Nephron (organoid): ENCODE measurements around the gene APOA1.

Experiments
- H3K27ac Mint-ChIP-seq, 3 experiments: 2 replicates each; pipeline ENCODE4 v1.8.0; 2020; ENCODE audit warnings: mixed read lengths in 3 of 3, mild to moderate bottlenecking in 2 of 3, moderate library complexity in 1 of 3
- H3K27me3 Mint-ChIP-seq: 2 replicates; pipeline ENCODE4 v1.8.0; 2021; ENCODE audit warnings: low read depth, mild to moderate bottlenecking, moderate library complexity, mixed read lengths
- H3K36me3 Mint-ChIP-seq: 2 replicates; pipeline ENCODE4 v1.8.0; 2020; ENCODE audit warnings: low read depth, mixed read lengths
- H3K4me1 Mint-ChIP-seq: 2 replicates; pipeline ENCODE4 v1.8.0; 2020; ENCODE audit warnings: mixed read lengths
- H3K4me3 Mint-ChIP-seq, 3 experiments: 2 replicates each; pipeline ENCODE4 v1.8.0; 2020; ENCODE audit warnings: mild to moderate bottlenecking in 3 of 3, mixed read lengths in 3 of 3, moderate library complexity in 2 of 3
- H3K9me3 Mint-ChIP-seq: 2 replicates; pipeline ENCODE4 v1.8.0; 2020; ENCODE audit warnings: mixed read lengths
- CTCF ChIP-seq, 3 experiments: fragments of 200-600 bp; sonication (generic); IDR thresholded peaks; one replicate each; pipeline ENCODE4 v1.5.0; 2021; ENCODE audit warnings: antibody characterized with exemption in 3 of 3; ENCODE audit not compliant: unreplicated experiment in 3 of 3

Gene APOA1

GRCh38 chr11:116862951-116863350 lies 25.5 kb upstream of the APOA1 start:
- no peak overlapping the region for H3K4me3 Mint-ChIP-seq
- peaks cover 76% of the 10 kb centered on the region for H3K36me3 Mint-ChIP-seq
- H3K27ac Mint-ChIP-seq, result no peak overlapping the region
- H3K27me3 Mint-ChIP-seq, result no peaks in the 10 kb centered on the region
- H3K4me1 Mint-ChIP-seq, result no peaks in the 10 kb centered on the region
- no peaks in the 10 kb centered on the region for H3K9me3 Mint-ChIP-seq
- TF ChIP-seq CTCF (IDR thresholded peaks at IDR 0.05; ENCODE audit: unreplicated experiment in 3 of 3), result no peak

- H3K4me1 Mint-ChIP-seq, result no peaks in the 10 kb centered on the region
- TF ChIP-seq CTCF (IDR thresholded peaks at IDR 0.05; ENCODE audit: unreplicated experiment in 3 of 3), result no peak
Measured at GRCh38 chr11:116862185-116862584, 24.8 kb upstream of the APOA1 start.

GRCh38 chr11:116861539-116861938 lies 24.1 kb upstream of the APOA1 start:
- no peak overlapping the region for H3K4me3 Mint-ChIP-seq

More at GRCh38 chr11:116862185-116862584, 24.8 kb upstream of the APOA1 start:
- H3K4me3 Mint-ChIP-seq, result no peak overlapping the region
- H3K36me3 Mint-ChIP-seq, result peaks cover 75% of the 10 kb centered on the region
- H3K27me3 Mint-ChIP-seq, result no peaks in the 10 kb centered on the region
- H3K9me3 Mint-ChIP-seq, result no peaks in the 10 kb centered on the region
- H3K27ac Mint-ChIP-seq, result no peak overlapping the region

GRCh38 chr11:116860303-116860702 lies 22.9 kb upstream of the APOA1 start:
- H3K27me3 Mint-ChIP-seq, result no peaks in the 10 kb centered on the region
- H3K36me3 Mint-ChIP-seq, result peaks cover 76% of the 10 kb centered on the region
- H3K27ac Mint-ChIP-seq, result no peak overlapping the region
- TF ChIP-seq CTCF (IDR thresholded peaks at IDR 0.05; ENCODE audit: unreplicated experiment in 3 of 3), result no peak
- no peaks in the 10 kb centered on the region for H3K9me3 Mint-ChIP-seq
- no peak overlapping the region for H3K4me3 Mint-ChIP-seq
- no peaks in the 10 kb centered on the region for H3K4me1 Mint-ChIP-seq

More at GRCh38 chr11:116861539-116861938, 24.1 kb upstream of the APOA1 start:
- H3K27ac Mint-ChIP-seq, result no peak overlapping the region
- H3K27me3 Mint-ChIP-seq, result no peaks in the 10 kb centered on the region
- no peaks in the 10 kb centered on the region for H3K9me3 Mint-ChIP-seq
- H3K36me3 Mint-ChIP-seq, result peaks cover 75% of the 10 kb centered on the region
- TF ChIP-seq CTCF (IDR thresholded peaks at IDR 0.05; ENCODE audit: unreplicated experiment in 3 of 3), result no peak
- no peaks in the 10 kb centered on the region for H3K4me1 Mint-ChIP-seq

GRCh38 chr11:116859175-116859574 lies 21.8 kb upstream of the APOA1 start:
- H3K36me3 Mint-ChIP-seq, result peaks cover 79% of the 10 kb centered on the region
- no peaks in the 10 kb centered on the region for H3K9me3 Mint-ChIP-seq
- H3K4me3 Mint-ChIP-seq, result no peak overlapping the region
- no peak for TF ChIP-seq CTCF (IDR thresholded peaks at IDR 0.05; ENCODE audit: unreplicated experiment in 3 of 3)
- no peaks in the 10 kb centered on the region for H3K4me1 Mint-ChIP-seq
- H3K27me3 Mint-ChIP-seq, result no peaks in the 10 kb centered on the region
- no peak overlapping the region for H3K27ac Mint-ChIP-seq

- no peaks in the 10 kb centered on the region for H3K27me3 Mint-ChIP-seq
- no peak for TF ChIP-seq CTCF (IDR thresholded peaks at IDR 0.05; ENCODE audit: unreplicated experiment in 3 of 3)
- H3K9me3 Mint-ChIP-seq, result no peaks in the 10 kb centered on the region
- no peak overlapping the region for H3K4me3 Mint-ChIP-seq
- peaks cover 9% of the 10 kb centered on the region for H3K4me1 Mint-ChIP-seq
- no peak overlapping the region for H3K27ac Mint-ChIP-seq
- peaks cover 79% of the 10 kb centered on the region for H3K36me3 Mint-ChIP-seq
Measured at GRCh38 chr11:116857936-116858335, 20.5 kb upstream of the APOA1 start.
